GM18868 (cell line): ENCODE results near the gene XRCC3.

Experiments used
- ATAC-seq: cut with Tn5 transposase; IDR thresholded peaks from one replicate; pipeline ENCODE4 v1.9.1; 2021; ENCODE audit warnings: mild to moderate bottlenecking, moderate library complexity; ENCODE audit not compliant: unreplicated experiment

XRCC3 gene

DNA sequence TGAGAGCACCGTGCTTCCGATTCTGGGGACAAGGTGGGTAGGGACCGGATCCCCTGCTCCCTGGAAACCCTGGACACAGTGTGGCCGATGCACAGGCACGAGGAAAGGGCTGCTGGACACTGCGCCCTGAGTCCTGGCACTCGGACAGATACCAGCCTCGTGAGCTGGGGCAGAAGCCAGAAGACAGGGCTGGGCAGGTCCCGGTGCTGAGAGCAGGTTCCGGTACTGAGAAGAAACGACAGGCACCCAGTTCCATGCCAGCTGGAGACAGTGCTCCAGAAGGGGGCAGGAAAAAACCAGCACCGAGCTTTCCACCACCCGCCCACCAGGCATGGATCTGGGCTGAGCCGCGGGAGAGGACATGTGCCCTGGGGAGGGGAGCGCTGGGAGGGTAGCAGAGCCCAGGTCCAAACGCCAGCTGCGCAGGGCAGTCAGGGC lies 6.5 kb downstream of the XRCC3 start:
- no peak for ATAC-seq

DNA sequence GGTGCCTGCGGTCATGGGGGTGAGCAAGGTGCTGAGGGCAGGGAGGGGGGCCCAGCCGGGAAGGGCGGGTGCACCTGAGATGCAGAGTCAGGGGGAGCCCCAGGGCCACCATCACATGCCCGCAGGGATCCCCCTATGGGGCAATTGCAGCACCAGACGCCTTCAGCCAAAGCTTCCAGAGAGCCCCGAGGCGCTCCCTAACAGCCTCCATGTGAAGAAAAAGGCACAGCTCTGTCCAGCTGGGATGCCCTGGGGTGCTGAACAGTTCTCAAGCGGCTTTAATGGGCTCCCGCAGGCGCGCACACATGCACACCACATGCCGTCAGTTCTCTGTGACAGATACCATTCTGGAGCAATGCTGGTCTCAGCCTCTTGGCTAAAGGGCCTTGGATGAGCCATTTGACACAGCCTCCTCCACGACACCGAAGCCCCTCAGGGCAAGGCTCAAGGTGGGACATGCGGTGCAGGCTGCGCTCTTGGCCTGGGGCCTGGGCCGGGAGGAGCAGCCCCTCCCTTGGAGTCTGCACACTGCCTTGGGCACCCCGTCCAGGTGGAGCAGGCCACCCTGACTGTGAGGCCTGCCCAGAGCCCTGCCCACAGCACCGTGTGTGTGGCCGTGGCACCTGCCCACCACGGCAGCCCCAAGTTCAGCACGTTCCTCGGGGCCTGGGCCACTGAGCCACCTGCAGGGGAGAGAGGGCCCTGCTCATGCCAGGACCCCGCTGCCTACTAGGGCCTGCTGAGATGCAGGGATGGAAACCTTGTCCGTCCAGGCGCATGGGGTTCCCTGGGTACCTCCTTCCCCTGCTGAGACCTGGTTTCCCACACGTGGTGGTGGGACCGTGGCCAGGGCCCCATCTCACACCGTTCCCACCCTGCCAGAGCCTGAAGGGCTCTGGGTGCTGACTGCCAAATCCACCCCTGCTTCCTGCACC lies 7.7 kb downstream of the XRCC3 start:
- no peak for ATAC-seq

DNA sequence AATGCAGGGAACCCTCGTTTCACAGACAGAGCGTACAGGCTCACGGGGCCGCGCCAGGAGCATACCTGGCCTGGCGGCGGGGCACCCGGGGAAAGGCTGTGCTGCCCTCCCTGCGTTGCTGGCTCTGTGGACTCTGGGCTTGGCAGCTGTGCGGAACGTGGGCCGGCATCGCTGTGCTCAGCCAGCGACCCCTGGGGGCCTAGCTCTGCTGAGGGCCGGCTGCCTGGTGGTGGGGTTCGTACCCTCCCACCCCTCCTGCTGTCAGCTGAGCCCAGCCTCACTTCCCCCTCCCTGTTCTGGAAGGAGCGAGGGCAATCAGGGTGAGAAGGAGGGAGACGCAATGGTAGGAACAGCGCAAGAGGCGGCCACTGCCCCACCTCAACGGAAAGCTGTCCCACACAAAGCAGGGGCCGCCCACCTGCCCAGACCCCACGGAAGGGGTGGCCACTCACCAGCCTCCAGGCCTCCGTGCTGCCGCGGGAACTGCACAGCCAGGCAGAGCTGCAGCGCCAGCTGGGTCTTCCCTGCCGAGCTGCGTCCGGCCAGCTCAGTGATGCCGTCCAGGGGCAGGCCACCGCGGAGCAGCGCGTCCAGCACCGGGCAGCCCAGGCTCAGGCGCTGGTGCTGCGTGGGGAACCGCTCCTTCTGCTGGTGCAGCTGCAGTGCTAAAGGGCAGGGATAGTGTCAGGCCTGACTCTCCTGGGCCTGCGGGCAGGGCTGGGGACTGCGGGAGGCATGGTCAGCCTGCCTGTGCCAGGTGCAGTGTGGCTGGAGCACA lies 8.5 kb downstream of the XRCC3 start:
- no peak for ATAC-seq

DNA sequence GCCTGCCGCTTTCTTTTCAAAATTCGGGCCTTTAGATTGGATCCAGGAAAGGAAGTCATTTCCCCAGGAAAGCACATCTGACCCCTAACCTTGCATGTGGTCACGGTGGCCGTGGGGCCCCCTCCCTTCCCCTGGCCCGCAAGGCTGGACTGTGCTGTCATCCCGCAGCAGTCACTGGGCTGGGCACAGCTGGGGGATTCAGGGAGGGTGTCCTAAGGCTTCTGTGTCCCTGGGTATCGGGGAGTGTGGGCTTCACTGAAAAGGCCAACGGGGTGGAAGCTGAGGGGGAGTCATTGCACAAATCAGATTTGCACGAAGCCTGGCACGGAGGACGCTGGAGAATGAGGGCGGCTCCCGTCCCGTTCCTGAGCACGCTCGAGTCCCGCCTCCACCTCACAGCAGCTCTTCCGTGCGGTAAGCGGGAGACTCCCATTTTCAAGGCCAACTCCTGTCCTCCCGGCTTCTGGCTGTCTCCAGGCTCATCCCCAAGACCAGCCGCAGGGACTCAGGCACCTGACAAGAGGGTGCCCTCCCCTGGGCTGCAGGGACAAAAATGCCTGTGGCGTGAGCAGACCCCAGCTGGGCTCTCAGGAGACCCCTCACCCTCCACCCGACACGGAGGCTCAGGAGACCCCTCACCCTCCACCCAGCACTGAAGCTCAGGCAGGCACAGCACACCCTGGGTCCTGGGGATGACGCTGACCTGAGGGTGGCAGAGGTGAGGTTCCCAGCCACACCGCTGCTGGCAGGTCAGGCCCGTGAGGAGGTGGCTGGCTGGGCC lies 9.6 kb downstream of the XRCC3 start:
- no peak for ATAC-seq

DNA sequence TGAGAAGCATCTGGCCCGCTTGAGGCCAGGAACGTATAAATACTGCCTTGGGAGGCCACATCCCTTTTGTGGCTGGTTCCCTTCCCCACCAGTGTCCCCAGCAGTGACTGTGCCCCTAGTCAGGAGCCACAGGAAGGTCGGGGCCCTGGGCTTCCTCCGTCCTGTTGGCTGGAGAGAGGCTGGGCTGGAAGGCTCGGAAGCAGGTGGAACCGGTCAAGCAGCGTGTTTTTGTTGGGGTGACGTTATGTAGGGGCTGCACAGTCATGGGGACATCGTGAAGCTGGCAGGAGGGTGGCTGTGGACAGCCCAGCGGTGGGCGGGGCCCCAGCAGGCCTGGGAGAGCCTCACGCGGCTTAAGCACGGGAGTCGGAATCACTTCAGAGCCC lies 10.1 kb downstream of the XRCC3 start:
- no peak for ATAC-seq

DNA sequence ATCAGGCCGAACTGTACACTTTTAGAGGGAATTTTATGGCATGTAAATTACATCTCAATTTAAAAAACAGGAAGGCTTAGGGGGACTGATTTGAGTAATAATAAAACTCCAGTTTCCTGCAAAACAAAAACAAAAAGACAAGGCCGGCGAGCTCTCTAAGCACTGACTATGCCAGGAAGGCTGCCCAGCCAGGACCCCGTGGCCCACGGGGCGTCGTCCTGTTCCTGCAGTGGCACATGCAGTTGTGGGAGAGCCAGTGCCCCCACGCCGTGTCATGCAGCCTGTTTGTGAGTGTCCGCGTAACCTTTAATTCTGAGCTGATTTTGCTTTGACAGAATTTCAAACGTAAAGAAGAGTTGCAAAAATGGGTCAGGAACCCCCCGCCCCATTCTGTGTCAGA lies 10.5 kb downstream of the XRCC3 start:
- no peak for ATAC-seq

DNA sequence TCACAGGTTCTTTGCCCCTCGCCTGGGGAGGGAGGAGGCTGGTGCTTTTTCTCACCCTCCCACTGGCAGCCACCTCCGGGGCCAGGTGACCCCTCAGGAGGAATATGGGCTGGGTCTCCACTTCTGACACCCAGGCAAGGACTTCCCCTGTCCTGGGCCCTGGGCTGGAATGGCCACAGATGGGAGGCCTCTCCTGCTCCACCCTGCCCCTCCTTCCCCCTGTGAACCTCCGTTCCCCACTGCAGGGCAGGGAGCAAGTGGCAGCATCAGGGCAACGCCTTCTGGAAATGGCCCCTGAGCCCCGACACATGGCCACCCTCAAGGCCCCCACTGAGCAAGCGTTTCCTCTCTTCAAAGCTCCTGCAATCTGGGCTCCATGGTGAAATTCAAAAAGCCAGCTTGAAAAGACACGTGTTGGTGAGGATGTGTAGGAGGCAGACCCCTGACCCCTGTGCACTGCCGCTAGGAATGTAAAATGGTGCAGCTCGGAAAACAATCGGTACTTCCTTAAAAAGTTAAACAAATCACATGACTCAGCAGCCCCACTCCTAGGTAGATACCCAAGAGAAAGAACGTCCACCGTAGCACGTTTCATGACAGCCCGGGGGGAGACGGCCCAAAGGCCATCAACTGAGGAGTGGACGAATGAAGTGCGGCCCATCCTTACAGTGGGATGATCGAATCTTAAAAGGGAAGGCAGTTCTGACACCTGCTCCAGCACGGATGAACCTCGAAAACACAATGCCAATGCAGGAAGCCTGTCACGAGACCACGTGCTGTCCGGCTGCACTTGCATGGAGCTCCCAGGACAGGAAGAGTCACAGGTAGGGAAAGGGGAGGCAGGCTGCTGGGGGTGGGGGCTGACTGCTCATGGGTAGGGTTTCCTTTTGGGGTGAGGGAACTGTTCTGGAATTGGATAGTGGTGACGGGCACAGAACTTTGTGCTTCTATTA lies 11.5 kb downstream of the XRCC3 start:
- no peak for ATAC-seq

DNA sequence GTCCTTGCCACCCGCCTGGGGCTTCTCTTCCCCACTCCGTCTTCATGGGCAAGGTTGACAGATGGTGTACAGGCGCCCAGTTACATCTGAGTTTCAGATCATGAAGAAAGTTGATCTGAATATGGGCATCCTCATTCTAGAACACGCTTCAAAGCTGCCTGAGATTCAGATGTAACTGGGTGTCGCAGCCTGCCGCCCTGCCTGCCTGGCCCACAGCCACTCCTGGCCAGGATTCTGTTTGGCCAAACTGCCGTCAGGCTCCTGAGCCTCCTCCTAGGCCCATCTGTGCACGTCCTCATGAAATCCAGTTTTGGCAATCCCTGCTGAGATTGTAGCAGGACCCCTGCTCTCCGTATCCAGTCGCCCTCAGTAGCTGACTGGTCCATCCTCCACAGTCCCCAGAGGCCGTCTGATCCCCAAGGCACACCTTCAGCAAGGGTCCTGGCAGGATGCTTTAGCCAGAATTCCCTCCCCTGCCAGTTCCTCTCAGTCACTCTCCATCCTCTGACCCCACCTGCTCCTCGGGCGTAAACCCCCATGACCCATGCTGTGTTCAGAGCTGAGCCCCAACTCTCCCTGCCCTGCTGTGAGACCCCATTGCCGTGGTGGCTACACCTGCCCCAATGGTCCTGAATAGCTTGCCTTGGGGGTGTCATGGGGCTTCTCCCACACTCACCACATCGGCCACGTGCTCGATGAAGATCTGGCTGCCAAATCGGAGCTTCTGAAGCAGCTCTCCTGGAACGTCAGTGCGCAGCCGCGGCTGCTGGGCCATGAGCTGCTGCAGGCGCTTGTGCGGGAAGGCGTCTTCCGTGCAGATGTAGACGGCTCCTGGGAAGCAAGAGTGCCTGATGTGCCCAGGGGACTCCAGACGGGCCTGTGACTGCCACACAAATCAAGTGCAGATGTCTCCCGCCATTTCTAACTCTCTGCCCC lies 12.5 kb downstream of the XRCC3 start:
- ATAC-seq, result no peak

DNA sequence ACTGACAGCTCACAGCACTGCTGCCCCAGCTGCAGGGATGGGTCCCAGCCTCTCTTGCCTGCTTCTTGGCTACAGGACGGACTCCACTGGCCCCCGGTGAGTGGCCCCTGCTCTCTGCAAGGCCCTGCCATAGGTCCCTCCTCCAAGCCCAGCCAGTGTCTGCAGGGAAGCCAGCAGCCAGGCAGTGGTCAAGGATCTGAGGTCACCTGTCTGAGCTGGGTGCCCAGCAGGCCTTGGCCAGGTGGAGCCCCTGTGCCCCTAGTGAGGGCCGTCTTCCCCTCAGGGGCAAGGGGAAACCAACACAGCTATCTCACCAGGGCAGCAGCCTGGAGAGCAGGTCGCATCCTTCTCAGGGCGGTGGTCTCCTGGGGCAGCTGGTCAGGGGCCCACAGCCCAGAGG lies 13.2 kb downstream of the XRCC3 start:
- no peak for ATAC-seq

DNA sequence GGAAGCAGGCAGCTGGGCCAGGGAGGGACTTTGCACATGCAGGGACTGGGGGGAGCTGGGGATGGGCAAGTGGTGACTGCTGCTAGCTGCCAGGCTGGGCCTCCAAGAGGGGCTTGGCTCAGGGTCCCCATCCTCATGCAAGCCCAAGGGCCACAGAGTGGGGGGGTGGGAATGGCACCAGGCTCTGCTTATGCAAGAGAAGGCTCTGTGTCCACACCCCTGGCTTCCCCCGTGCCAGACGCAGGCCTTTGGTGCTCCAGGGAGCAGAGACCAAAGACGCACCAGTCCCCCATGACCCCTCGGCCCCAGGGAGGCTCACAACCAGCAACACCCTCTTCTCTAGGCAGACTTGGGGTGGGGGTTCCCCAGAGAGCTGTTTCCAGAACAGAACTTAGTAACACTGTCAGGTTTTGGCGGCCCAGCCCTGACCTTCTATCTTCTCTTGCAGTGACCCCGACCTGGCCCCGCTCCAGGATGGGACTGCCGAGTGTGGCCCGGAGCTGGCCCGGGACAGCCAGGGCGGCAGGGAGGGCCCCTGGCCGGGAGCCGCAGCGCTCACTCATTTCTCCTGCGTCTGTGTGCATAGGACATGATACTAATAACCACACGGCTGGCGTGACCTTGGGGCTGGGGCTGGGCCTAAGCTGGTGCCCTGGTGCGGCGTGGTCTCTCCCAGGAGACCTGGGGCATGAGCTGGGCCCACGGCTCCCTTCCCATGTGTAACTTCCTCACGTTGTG lies 14.3 kb downstream of the XRCC3 start:
- ATAC-seq, result no peak

DNA sequence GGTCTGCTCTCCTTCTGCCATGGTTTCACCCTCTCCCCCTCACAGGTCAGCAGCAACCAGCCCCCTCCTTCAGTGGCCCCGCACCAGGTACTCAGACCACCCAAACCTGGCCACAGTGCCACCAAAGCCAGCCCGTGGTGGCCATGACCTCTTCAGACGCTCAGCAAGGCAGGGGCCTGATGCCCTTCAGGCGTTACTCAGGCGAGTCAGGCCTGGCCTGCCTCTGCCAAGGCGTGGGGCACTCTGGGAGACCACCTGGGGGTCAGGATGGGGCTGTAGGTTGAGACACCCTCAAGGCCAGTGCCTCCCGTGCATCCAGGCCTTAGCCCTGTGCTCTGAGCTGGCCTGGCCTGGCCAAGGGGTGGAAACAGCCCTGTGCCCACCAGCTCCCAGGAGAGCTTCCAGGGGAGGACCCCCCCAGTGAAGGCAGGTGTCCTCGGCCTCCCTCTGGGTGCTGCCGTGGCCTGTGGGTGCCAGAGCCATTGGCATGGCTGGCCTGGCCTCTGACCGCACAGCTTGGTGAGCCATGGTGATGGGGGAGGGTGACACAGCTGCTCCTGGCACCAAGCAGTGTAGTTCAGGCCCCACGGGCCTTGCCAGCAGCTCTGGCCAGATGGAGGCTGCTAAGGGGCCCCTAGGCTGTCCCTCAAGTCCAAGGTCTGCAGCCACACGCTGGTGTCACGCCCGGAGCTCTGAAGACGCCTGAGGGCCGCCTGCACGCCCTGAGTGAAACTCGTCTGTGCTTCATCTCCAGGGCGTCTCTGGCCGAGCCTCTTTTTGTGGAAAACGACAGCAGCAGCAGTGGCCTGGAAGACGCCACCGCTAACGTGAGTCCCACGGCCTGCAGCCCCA lies 15.1 kb downstream of the XRCC3 start:
- no peak for ATAC-seq

DNA sequence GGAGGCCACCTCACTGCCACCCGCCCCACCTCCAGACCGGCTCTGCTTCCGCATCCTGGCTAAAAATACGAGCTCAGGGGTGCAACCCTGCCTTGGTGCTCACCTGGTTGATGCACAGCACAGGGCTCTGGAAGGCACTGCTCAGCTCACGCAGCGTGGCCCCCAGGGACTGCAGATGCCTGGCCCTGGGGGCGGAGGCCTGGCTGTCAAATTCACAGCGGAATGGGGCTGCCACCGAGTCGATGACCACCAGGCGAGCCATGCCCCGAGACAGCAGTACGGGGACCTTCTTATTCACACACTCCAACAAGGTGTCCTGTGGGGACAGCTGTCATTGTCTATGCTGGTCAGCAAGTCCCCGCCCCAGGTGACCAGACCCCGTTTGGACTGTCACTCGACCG lies 16.0 kb downstream of the XRCC3 start:
- ATAC-seq, result no peak

DNA sequence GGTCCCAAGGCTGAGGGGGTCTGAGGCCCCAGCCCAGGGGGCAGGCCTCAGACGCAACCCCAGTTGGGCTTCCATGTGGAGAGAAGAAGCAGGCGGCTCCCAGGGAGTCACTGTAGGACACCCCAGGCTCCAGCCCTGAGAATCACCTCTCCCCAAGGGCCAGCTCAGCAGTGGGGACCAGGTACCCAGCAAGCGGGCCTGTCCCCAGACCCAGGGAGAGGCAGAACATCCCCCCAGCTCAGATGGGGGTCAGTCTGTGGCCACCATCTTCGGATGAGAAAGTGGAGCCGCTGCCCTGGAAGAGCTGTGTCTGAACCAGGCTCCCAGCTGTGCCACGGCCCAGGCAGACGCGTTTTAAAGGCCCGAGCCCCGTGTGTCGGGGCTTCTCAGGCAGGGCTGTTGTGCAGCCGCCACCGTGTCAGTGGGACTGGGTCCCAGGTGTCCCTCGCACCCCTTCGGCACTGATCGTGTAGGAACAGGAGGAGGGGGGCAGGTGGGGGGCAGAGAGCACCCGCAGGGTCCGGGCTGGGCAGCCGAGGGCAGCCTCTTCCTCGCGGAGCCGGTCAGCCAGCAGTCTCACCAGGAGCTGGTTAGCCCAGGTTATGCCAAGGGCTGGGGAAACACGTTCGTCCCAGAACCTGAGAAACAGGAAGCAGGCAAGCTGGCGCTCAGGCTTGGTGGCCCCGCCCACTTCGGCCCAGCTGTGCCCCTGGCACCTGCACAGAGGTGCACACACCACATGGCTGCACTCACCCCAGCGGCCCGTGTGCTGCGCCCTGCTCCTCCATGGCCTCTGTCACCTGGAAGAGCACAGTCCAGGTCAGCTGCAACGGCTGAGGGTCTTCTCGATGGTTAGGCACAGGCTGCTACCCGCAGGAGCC lies 16.6 kb downstream of the XRCC3 start:
- ATAC-seq, result no peak

DNA sequence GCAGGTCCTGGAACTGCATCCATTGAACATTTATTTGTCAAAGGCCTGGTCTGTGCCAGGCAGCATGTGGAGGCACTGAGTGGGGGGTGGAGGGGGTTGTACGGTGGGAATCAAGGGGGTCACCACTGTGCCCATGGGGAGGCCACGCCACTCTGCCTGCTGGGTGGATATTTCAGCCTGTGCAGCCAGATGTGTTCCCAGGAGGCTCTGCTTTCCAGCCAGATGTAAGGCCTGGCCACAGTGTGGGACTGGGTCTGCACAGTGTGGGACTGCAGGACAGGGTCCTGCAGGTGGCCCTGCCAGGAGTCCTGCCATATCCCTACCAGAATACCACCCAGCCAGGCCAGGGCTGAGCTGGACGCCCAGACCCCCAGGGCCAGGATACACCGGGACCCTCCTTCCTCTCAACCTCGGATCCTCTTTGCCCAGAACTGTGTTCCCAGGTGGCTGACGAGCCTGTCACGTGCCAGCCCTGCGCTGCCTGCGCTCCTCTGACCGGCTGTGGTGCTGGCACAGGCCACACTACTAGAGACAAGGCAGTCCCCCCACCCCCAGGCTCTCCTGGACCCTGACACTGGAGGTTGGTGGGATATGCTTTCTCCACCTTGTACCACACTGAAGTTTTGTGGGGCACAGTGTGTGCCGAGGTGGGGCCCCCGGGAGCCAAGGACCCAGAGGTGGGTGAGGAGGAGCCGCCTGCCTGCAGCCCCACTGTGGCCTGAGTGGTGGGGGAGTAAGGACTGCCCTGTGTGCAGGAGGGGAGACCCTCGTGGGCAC lies 17.5 kb downstream of the XRCC3 start:
- no peak for ATAC-seq

DNA sequence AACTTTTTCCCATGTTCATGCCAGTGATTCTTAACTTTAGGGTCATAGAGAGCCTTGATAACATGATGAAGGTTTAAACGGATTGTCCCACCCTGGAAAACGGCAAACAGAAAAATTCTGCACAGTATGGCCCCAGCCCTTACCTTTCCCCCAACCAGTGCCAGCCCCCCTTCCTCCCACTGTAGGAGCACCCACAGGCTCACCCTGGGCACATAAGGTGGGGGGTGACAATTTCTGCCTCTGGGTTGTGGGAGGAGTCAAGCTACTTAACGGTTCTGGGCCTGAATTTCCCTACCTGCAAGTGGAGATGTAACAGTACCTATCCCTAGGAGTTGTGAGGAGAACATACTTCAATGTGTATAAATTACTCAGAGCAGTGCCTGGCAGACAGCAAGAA lies 18.0 kb downstream of the XRCC3 start:
- ATAC-seq, result no peak
